Right cardiac atrium (tissue), 5 donors: ENCODE data around the gene AWAT2. TPM values are rescaled to one million over a fixed set of nuclear protein-coding genes. Genes with fewer than 3 reads are reported as not detected.
A peak's percentile ranks its signal among the peaks of the same experiment; 100 is the strongest.

Experiments used
- ATAC-seq, 2 donors: fragments of 200-7000 bp; cut with Tn5 transposase; one replicate each; pipeline versions ENCODE4 v1.8.0 to v1.9.1; 2020; ENCODE audit warnings: moderate library complexity in 2 of 2, mild to moderate bottlenecking in 1 of 2
- DNase-seq, 3 donors: peaks; one replicate each; pipeline ENCODE4 v3.0.0-alpha.2; 2020
- H3K27ac ChIP-seq: one replicate; pipeline ENCODE4 v1.5.1; 2013; ENCODE audit warnings: mild to moderate bottlenecking, low read length, control low read depth, moderate library complexity
- H3K27me3 ChIP-seq: one replicate; pipeline ENCODE4 v1.6.1; 2013; ENCODE audit not compliant: control insufficient read depth, insufficient read depth
- H3K4me1 ChIP-seq: one replicate; pipeline ENCODE4 v1.6.1; 2013; ENCODE audit warnings: low read length; ENCODE audit not compliant: control insufficient read depth, insufficient read depth
- H3K4me3 ChIP-seq: one replicate; pipeline ENCODE4 v1.5.1; 2013; ENCODE audit warnings: low read length, control low read depth
- H3K9me3 ChIP-seq: one replicate; pipeline ENCODE4 v1.6.1; 2013; ENCODE audit warnings: low read length; ENCODE audit not compliant: control insufficient read depth
- WGBS: extraction: QIAGEN DNeasy Blood & Tissue Kit; methylation state at CpG from one replicate; pipeline ENCODE4 v1.1.7; 2013; 5-methylcytosine and 5-hydroxymethylcytosine counted together
- intact Hi-C, 4 donors: fragments of 100-400 bp; cut with DNase I; formaldehyde crosslinking; loops; one replicate each; pipeline versions ENCODE4 v1.11.0 to v1.14.0; 2022 to 2023
- polyA plus RNA-seq: library from polyadenylated mRNA; stranded (reverse); fragments of 200-250 nt; gene quantifications from one replicate; pipeline ENCODE4 v1.2.3, GENCODE V29; 2013
- total RNA-seq, 4 donors: library from RNA; stranded (reverse); fragmentation: NEBNext Ultra II Directional; extraction: Animal tissue kit (Norgen Biotek cat#: 25700); gene quantifications; one replicate each; pipeline ENCODE4 v1.2.1, GENCODE V29; 2021
- donor health status: healthy with polysubstance abuse.
- donor health status: DM: no; HTN: yes; CAD: no.
- donor health status: DM: no; HTN: no; CAD: no.
- donor health status: DM: no; HTN: yes; CAD: no; lungs with severe emphysema.
- donor health status: DM: yes; HTN: yes; CAD: no.

The AWAT2 gene
- total and polyA plus RNA-seq, 5 donors, result not detected

DNA sequence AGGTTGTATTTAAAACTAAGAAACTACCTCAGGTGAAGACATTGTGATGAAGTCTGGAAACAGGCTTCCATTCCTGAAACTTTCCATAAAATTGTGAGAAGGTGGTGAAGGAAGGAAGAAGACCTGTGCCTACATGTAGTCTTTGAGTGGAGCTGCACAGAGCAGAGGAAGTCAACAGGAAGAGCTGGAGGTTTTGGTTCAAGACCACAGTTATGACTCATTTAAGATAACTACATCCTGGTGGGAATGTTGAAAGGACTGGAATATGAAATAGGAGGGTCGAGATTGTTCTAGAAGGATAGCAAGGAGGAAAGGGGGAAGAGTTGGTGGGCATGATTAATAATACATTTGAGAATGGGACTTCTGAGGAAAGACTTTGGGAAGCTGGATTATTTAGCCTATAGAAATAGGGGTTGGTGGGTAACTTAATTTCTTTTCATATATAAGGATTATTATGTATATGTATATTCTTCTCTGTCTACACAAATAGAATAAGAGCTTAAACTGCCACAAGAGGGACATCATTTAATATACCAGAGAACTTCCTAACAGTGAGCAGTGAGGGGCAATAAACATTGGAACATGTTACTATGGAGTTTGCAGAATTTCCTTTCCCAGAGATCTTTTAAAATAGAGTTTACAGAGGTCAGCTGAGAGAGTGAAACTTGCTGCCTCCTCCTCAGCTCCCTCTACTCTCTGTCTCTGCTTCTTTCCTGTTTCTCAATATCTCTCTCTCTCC is 23.5 kb downstream of the AWAT2 start:
- H3K27ac ChIP-seq, result no peak overlapping the region
- intact Hi-C loops, result loop anchor here in 1 of 4 donors (10.0 kb wide), 1 partner anchor 411 kb away; the partner anchor contains the start of gene EDA

GRCh38 chrX:70025464-70025863 is 24.3 kb downstream of the AWAT2 start:
- Histone ChIP-seq H3K27ac (no peak overlapping the region), H3K27me3 (no peaks in the 10 kb centered on the region), H3K4me1 (peaks cover 4% of the 10 kb centered on the region), H3K4me3 (no peak overlapping the region), H3K9me3 (no peaks in the 10 kb centered on the region)
- ATAC-seq (peak; percentile 70 to 74), DNase-seq (no peak)
- 17% methylated on average over 1 of the region's 1 CpG for WGBS
- intact Hi-C loops, result loop anchor here in 1 of 4 donors (10.0 kb wide), 1 partner anchor 411 kb away; the partner anchor contains the start of gene EDA

More for the DNA sequence above, 23.5 kb downstream of the AWAT2 start:
- WGBS, result 34% methylated on average over 1 of the region's 1 CpG
- Histone ChIP-seq H3K9me3 (no peaks in the 10 kb centered on the region), H3K4me3 (no peak overlapping the region), H3K27me3 (no peaks in the 10 kb centered on the region), H3K4me1 (peaks cover 4% of the 10 kb centered on the region)
- ATAC-seq (peak in 1 of 2 donors; percentile 38), DNase-seq (no peak)

DNA sequence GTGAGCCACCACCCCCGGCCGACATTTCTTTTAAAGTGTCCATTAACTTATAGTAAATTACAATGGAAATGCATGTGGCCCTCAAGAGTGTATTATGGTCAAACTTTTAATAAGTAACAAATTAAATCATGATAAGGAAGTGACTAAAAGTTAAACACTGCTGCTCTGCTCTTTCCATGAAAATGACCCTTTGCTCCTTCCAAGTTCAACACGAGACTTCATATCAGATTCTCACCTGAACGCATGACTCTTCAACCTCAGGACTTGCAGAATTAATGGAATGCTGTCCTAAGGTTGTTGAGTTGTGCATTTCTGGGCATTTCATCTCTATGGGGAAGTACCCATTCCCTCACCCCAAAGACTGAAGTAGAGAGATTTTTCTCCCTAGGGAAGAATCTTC is 27.1 kb downstream of the AWAT2 start:
- intact Hi-C loops, result loop anchor here in 1 of 4 donors (10.0 kb wide), 1 partner anchor 408 kb away; the partner anchor contains the start of gene EDA
- Histone ChIP-seq H3K27me3 (no peaks in the 10 kb centered on the region), H3K4me1 (peaks cover 4% of the 10 kb centered on the region), H3K9me3 (no peaks in the 10 kb centered on the region), H3K4me3 (no peak overlapping the region), H3K27ac (no peak overlapping the region)
- ATAC-seq (no peak), DNase-seq (no peak)
- WGBS, result 95% methylated on average over 4 of the region's 4 CpGs

- ATAC-seq, result no peak
These were observed 33.2 kb downstream of the AWAT2 start for GRCh38 chrX:70016513-70016912.

DNA sequence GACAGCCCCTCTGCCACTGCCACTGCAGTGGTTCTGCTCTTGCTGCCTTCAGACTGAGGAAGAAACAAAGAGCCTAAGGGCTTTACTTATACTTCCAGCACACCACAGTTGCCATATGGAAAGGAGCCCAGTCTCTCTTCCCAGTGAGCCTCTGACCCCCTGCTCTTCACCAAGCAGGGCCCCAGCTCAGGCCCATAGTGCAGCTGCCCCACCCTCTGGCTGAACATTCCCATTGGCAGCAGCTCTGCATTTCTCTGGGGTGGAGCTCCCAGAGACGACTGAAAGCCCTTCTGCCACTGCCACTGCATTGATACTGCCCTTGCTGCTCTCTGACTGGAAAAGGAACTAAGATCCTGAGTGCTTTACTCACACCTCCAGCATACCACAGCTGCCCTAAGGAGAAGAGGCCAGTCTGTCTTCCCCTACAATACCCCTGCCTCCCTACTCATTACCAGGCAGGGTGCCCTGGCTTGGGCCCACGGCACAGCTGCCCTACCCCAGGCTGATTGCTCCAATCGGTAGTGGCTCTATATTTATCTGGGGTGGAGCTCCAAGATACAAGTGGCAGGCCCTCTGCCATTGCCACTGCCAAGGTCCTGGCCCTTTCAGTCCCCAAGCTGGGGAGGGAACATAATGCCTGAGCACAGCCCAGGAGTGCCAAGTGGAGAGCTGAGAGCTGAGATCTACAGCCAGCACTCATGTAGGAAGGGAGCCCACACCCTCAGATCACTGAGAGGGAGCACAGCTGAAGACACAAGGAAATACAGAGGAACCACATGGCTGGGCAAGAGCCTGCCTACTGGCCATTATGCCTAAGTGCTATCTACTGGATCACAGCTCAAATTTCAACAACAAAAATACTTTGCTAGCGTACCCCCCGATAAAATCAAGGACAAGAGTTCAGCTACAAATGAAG is 36.0 kb downstream of the AWAT2 start:
- 34% methylated on average over 5 of the region's 5 CpGs for WGBS
- Histone ChIP-seq H3K27ac (peak overlapping the region; percentile 71), H3K4me1 (peaks cover 4% of the 10 kb centered on the region), H3K4me3 (no peak overlapping the region), H3K27me3 (no peaks in the 10 kb centered on the region), H3K9me3 (no peaks in the 10 kb centered on the region)
- intact Hi-C loops, result no loop called here
- ATAC-seq (peak; percentile 93 to 96), DNase-seq (peak; percentile 52 to 82 (median 79))

More at GRCh38 chrX:70016513-70016912, 33.2 kb downstream of the AWAT2 start:
- DNase-seq, result no peak
- Histone ChIP-seq H3K4me1 (peaks cover 4% of the 10 kb centered on the region), H3K27me3 (no peaks in the 10 kb centered on the region), H3K4me3 (no peak overlapping the region), H3K27ac (no peak overlapping the region), H3K9me3 (no peaks in the 10 kb centered on the region)
- 100% methylated on average over 2 of the region's 2 CpGs for WGBS
- intact Hi-C loops, result no loop called here

DNA sequence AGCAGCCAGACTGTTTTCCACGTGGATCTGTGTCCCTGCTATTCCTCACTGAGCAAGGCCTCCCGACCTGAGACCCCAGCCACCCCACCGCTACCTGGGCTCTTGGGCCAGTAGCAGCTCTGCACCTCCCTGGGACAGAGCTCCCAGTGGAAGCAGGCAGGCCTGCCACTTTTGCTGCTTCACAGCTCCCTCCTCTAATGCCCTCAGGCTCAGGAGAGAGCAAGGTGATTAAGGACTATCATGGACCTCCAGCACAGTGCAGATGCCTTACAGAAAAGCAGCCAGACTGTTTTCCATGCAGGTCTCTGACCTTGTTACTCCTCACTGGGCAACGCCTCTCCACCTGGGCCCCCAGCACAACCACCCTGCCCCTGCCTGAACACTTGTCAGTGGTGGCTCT is 37.0 kb downstream of the AWAT2 start:
- intact Hi-C loops, result no loop called here
- DNase-seq (no peak), ATAC-seq (no peak)
- WGBS, result 84% methylated on average over 4 of the region's 4 CpGs
- no peak overlapping the region for H3K4me3 ChIP-seq
- H3K4me1 ChIP-seq, result peaks cover 4% of the 10 kb centered on the region
- no peaks in the 10 kb centered on the region for H3K27me3 ChIP-seq
- H3K27ac ChIP-seq, result peak overlapping the region; percentile 71
- H3K9me3 ChIP-seq, result no peaks in the 10 kb centered on the region

DNA sequence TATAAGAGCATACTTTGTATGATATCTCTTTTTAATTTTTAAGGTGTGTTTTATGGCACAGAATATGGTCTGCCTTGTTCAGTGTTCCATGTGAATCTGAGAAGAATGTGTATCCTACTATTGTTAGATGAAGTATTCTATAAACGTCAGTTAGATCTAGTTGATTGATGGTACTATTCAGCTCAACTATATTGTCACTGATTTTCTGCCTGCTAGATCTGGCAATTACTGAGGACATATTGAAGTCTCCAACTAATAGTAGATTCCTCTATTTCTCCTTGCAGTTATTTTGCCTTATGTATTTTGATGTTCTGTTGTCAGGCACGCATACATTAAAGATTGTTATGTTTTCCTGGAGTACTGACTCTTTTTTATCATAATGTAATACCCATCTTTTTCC is 39.8 kb downstream of the AWAT2 start:
- WGBS, result 78% methylated on average over 2 of the region's 2 CpGs
- H3K27ac ChIP-seq, result no peak overlapping the region
- ATAC-seq (no peak), DNase-seq (no peak)
- H3K4me3 ChIP-seq, result no peak overlapping the region
- intact Hi-C loops, result no loop called here
- H3K27me3 ChIP-seq, result no peaks in the 10 kb centered on the region
- H3K4me1 ChIP-seq, result peaks cover 4% of the 10 kb centered on the region
- H3K9me3 ChIP-seq, result no peaks in the 10 kb centered on the region

DNA sequence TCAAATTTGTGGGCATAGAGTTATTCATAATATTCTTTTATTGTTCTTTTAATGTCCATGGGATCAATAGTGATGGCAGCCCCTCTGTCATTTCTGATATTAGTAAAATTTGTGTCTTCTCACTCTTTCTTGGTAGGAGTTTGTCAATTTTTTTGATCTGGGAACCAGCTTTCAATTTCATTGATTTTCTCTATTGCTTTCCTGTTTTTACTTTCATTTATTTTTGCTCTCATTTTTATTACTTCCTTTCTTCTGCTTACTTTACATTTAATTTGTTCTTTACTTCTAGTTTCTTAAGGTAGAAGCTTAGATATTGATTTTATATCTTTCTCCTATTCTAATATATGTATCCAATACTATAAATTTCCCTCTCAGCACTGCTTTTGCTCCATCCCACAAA is 40.7 kb downstream of the AWAT2 start:
- Histone ChIP-seq H3K9me3 (no peaks in the 10 kb centered on the region), H3K4me3 (no peak overlapping the region), H3K27ac (no peak overlapping the region), H3K27me3 (no peaks in the 10 kb centered on the region), H3K4me1 (peaks cover 4% of the 10 kb centered on the region)
- DNase-seq (no peak), ATAC-seq (no peak)
- intact Hi-C loops, result no loop called here

GRCh38 chrX:70007946-70008345 is 41.8 kb downstream of the AWAT2 start:
- Histone ChIP-seq H3K4me3 (no peak overlapping the region), H3K27me3 (no peaks in the 10 kb centered on the region), H3K4me1 (peaks cover 3% of the 10 kb centered on the region), H3K9me3 (no peaks in the 10 kb centered on the region), H3K27ac (no peak overlapping the region)
- intact Hi-C loops, result no loop called here
- ATAC-seq (no peak), DNase-seq (no peak)

GRCh38 chrX:70001708-70002341 is 47.9 kb downstream of the AWAT2 start:
- WGBS, result 62% methylated on average over 3 of the region's 3 CpGs
- intact Hi-C loops, result no loop called here
- H3K27ac ChIP-seq, result peak overlapping the region; percentile 75
- peak; percentile 73 to 79 for ATAC-seq
- no peak for DNase-seq
- no peaks in the 10 kb centered on the region for H3K27me3 ChIP-seq
- H3K4me3 ChIP-seq, result no peak overlapping the region
- H3K9me3 ChIP-seq, result no peaks in the 10 kb centered on the region
- no peaks in the 10 kb centered on the region for H3K4me1 ChIP-seq

DNA sequence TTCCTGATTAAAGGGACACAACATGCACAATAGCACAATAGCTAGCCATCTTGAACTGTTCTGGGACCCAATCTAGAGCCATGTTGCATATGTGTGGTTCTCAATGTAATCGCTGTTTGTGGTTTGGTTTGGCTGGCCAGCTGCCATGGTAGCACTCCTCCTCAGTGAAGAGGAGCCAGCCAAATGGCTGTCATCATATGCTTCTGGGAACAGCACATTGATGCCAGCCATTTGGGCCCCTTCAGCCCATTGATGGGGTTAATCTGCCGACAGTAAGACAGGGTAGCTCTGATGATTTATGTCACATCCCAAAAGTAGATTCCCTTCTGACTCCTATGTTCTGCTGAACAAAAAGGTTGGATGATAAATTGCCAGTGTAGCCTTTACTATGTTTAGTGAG is 48.5 kb downstream of the AWAT2 start:
- H3K4me1 ChIP-seq, result no peaks in the 10 kb centered on the region
- 36% methylated on average over 2 of the region's 2 CpGs for WGBS

More for the DNA sequence above, 48.5 kb downstream of the AWAT2 start:
- H3K27ac ChIP-seq, result peak overlapping the region; percentile 13
- no peak overlapping the region for H3K4me3 ChIP-seq
- ATAC-seq (peak; percentile 82 to 90), DNase-seq (peak; percentile 45 to 78 (median 75))
- no peaks in the 10 kb centered on the region for H3K27me3 ChIP-seq
- intact Hi-C loops, result no loop called here
- H3K9me3 ChIP-seq, result no peaks in the 10 kb centered on the region
